GM19324 (cell line): Measurements from ENCODE around the gene LDAF1.
"Not testable (repeated sequence)": the region's sequence is repeated elsewhere in the genome, so short reads cannot be mapped to it uniquely, and the experiment has no call there.

Source experiments
- ATAC-seq: cut with Tn5 transposase; IDR thresholded peaks from one replicate; pipeline ENCODE4 v1.9.1; 2021; ENCODE audit warnings: mild to moderate bottlenecking, moderate library complexity; ENCODE audit not compliant: unreplicated experiment, low FRiP score

Gene LDAF1

DNA sequence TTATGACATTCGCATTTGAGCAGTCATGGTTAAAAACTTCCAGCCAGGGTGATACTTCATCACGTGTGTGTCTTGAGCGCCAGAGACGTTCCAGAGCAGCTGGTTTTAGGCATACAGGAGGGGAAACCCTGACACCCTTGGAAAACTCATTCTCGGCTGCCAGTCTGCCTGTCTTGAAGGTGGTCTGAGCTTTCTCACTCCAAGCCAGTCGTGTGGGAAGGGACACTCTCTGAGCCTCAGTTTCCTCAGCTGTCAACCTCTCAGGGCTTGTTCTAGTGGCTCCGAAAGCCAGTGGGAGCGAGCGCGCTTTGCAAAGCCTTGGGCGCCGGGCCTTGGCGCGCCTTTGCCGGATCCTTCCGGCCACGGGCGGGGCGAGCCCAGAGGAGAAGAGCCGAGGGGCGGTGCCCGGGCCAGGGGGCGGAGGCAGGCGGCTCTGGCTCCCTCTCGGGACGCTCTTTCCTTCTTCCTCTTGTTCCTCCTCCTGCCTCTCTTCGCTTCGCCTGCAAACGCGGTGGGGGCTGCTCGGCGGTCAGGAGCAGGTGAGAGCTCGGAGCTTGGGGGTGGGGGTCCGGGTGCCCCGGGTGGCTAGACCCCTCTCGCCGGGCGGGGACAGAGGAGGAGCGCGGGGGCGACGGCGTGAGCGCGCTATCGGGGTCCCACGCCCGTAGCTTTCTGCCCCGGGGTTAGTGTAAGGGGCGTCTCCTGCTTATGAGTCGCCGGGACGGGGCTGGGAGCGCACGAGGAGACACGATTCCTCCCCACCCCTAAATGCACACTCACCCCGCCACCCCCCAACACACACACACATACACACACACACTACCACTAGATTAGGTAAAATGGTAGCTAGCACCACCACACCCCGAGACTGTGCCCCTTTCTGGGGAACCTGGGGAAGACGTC lies at the start of gene LDAF1:
Gene LDAF1 (plus strand): TSS at position 467 of the 903 bp plus-strand sequence. CDS start 2,509 bp downstream, outside the sequence.
- peak; percentile 92 for ATAC-seq

DNA sequence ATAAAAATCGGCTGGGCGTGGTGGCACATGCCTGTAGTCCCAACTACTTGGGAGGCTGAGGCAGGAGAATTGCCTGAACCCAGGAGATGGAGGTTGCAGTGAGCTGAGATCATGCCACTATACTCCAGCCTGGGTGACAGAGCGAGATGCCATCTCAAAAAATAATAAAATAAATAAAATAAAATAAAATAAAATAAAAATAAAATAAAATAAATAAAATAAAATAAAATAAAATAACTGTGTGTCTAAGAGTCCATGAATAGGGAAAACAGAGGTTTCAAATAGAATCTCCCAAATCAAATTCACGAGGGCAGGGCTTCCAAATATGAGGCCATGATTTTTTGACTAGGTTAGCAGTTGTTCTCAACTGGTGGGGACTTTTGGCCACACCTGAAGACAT lies 42.9 kb upstream of the LDAF1 start:
- not testable (repeated sequence) for ATAC-seq

DNA sequence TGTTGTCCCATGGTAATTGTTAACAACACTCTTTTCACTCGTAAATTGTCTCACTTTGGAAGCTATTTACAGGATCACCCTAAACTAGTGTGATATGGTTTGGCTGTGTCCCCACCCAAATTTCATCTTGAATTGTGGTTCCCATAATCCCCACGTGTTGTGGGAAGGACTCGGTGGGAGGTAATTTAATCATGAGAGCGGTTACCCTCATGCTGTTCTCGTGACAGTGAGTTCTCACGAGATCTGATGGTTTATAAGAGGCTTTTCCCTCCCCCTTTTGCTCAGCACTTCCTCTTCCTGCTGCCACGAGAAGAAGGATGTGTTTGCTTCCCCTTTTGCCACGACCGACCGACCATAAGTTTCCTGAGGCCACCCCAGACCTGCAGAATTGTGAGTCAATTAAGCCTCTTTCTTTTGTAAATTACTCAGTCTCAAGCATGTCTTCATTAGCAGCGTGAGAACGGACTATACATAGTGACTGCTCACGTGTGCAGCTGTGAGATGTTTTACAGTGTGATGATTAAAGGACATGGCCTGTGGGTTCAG lies 42.3 kb upstream of the LDAF1 start:
- no peak for ATAC-seq

DNA sequence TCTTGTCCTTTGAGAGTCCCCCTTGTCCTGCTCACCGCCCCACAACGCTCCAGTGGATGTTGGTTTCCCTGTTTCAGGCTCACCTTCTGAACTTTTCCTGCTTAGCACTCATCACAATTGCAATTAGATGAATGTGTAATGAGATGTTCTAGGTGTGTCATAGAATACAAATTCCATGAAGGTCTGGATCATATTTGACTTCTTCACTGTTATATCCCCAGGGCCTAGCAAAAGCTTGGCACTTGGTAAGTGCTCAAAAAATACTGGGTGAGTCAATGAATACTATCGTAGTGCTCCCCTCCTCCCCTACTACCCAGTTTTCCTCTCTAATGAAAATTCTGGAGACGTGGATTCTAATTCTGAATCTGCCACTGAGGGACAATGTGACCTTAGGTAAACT lies 40.9 kb upstream of the LDAF1 start:
- no peak for ATAC-seq

DNA sequence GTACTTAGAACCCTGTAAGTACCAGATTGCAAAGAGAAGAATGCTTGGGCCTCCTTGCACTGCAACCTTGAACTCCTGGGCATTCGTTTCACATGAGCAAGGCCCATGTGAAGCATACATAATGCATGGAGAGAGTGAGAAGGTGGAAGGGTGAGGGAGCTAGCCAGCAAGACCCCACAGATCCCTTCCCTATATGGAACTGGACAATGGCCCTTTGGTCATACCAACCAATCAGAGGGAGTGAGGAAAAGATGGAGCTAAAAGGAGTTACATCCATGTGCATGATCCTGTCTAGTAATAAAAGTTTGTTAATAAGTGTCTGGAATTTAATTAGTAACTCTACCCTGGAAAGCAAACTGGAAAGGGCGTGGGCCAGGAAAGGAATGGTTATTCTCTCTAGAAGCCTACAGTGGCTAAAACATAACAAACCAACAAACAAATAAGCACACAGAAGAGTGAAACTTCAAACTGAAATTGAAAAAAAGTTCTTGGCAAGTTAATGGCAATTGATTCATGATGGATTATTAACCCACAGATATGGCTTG lies 37.4 kb upstream of the LDAF1 start:
- no peak for ATAC-seq

DNA sequence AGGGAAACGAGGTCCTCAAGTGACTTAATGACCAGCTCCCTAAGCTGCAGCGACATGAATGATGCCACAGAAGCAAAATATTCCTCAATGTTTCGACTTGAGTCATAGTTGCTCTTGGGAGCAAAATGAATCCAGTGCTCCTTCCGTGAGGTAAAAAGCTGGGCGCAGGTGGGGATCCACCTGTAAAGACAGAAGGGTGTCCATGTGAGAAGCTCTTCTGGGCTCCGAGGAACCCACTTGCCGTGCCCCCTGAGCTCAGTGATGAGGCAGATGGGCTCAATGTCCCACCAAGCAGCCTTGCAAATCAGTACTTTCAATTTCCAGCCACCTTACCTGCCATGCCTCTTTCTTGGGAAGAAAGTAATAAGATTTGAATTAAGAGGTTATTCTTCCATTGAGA lies 33.3 kb upstream of the LDAF1 start:
- ATAC-seq, result no peak

DNA sequence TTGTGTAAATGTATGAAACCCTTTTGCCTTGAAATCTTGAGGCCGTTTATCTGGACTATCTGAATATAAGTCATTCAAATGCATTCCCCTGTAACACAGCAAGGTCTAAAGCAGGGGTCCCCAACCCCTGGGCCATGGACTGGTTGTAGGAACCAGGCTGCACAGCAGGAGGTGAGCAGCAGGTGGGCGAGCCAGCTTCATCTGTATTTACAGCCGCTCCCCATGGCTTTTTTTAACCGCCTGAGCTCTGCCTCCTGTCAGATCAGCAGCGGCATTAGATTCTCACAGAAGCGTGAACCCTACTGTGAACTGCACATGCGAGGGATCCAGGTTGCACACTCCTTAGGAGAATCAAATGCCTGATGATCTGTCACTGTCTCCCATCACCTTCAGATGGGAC lies 32.0 kb upstream of the LDAF1 start:
- no peak for ATAC-seq

DNA sequence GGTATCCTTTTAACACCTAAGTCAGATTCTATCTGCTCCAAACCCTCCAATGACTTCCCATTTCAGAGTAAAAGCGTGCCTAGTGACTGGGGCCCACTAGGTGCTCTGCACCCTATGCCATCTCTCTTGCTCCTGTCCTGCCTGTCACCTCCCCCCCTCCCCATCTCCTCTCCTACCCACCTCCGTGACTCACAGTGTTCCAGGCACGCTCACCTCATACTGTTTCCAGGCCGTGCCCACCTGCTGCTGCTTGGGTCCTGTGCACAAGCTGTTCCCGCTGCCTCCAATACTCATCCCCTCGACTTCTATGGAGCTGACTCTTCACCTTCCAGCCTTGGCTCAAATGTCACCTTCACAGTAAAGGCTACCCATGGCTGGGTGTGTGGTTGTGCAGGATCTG lies 29.5 kb upstream of the LDAF1 start:
- no peak for ATAC-seq

DNA sequence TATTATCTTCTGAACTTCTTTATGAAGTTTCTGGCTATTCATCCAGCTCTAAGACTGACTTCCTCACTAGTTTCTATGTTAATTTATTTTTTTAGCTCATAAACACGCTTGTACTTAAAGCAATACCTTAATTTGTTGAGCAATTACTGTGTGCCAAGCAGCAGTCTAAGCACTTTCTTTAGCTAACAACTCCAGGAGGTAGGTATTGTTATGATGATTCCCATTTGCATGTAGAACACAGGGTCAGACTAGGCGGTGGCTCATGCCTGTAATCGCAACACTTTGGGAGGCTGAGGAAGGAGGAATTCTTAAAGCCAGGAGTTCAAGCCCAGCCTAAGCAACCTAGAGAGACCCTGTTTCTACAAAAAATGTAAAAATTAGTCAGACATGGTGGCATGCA lies 27.7 kb upstream of the LDAF1 start:
- ATAC-seq, result no peak

DNA sequence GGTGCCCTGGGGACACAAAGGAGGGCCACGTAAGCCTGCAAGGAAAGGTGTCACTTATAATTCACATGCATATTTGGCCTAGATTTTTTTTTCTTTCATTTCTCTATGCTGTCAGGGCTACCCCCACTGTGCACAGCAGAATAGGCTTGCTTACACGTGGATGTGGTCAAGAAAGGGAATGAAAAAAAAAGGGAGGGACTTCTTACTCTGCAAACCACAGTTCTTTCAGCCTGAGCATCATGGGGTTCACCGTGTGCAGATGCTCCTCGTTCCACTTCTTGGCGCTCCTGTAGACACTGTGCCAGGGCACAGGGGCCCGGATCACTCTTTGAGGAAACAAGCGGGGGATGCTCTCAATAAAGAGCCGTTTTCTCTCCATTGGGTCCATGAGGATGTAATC lies 24.4 kb upstream of the LDAF1 start:
- no peak for ATAC-seq

DNA sequence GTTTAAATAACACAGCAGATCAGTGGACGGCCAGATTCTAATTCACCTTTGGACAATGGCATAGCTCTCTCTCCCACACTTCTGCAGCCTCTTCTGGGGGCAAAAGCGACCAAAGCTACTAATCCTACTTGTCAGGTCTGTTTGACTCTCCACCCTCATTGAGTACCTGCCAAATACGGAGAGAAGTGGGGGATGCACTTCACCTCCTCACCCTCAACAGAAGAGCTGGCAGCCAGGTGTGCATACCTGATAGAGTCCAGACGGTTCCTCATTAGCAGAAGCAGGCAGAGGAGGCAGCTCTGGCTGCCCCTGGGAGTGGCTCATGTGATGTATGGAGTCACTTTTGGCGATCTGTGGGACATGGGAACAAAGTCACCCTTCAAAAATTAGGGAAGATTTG lies 12.7 kb upstream of the LDAF1 start:
- ATAC-seq, result no peak

DNA sequence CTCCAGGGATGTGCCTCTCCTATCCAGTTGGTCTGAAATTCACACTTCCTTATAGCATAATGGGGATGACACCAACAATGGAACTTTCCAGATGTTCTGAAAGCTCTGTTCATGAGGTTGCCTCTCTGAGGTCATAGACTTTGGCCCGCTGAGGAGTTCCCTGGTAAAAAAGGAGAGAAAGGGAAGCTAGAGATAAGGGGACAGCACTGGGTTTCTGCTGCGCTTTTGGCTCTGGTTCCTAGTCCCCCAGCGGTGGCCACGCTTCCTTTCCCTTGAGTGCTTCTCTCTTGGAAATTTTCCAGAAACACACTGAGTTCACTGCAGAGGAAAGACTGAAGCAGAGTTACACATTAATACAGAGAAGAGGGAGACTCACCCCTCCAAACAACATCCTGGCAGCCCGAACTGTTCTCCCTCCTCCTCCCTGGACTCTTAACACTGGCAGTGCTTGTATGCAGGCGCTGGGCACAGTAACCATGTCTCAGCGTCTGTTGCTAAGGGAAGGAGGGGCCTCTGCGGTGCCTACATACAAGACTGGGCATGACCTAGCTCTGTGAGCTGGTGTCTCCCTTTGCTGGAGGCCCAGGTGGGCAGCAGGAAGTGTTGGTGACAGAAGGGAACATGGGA lies 8.0 kb upstream of the LDAF1 start, which contains the start of gene DNAH3:
Gene DNAH3 (minus strand): TSS at position 472 of the 627 bp plus-strand sequence. CDS start 527 bp downstream, outside the sequence.
- no peak for ATAC-seq

DNA sequence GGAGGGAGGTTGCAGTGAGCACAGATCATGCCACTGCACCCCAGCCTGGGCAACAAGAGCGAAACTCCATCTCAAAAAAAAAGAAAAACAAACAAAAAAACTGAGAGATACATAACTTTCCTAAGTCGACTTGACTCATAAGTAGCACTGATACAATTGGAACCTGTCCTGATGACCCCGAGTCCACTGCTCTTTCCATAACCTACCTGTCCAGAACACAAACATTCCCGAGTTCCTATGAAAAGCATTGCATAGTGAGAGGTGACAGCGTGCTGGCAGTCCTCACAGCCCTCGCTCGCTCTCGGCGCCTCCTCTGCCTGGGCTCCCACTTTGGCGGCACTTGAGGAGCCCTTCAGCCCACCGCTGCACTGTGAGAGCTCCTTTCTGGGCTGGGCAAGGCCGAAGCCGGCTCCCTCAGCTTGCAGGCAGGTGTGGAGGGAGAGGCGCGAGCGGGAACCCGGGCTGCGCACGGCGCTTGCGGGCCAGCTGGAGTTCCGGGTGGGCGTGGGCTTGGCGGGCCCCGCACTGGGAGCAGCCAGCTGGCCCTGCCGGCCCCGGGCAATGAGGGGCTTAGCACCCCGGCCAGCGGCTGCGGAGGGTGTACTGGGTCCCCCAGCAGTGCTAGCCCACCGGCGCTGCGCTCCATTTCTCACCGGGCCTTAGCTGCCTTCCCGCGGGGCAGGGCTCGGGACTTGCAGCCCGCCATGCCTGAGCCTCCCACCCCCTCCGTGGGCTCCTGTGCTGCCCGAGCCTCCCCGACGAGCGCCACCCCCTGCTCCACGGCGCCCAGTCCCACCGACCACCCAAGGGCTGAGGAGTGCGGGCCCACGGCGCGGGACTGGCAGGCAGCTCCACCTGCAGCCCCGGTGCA lies 6.1 kb upstream of the LDAF1 start:
- not testable (repeated sequence) for ATAC-seq

DNA sequence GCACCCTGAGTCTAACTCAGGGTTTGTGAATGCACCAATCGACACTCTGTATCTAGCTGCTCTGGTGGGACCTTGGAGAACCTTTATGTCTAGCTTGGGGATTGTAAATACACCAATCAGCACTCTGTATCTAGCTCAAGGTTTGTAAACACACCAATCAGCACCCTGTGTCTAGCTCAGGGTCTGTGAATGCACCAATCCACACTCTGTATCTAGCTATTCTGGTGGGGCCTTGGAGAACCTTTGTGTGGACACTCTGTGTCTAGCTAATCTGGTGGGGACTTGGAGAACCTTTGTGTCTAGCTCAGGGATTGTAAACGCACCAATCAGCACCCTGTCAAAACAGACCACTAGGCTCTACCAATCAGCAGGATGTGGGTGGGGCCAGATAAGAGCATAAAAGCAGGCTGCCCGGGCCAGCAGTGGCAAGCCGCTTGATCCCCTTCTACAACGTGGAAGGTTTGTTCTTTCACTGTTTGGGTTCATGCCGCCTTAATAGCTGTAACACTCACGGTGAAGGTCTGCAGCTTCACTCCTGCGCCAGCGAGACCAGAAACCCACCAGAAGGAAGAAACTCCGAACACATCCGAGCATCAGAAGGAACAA lies 5.2 kb upstream of the LDAF1 start:
- ATAC-seq, result not testable (repeated sequence)

DNA sequence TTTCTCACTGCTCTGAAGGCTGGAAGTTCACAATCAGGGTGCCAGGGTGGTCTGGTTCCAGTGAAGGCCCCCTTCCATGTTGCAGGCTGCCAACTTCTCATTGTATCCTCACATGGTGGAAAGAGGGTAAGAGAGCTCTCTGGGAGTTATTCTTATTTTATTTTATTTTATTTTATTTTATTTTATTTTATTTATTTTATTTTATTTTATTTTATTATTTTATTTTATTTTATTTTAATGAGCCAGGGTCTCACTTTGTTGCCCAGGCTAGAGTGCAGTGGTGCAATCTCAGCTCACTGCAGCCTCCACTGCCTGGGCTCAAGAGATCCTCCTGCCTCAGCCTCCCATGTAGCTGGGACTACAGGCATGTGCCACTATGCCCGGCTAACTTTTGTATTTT lies 2.5 kb upstream of the LDAF1 start:
- ATAC-seq, result not testable (repeated sequence)

DNA sequence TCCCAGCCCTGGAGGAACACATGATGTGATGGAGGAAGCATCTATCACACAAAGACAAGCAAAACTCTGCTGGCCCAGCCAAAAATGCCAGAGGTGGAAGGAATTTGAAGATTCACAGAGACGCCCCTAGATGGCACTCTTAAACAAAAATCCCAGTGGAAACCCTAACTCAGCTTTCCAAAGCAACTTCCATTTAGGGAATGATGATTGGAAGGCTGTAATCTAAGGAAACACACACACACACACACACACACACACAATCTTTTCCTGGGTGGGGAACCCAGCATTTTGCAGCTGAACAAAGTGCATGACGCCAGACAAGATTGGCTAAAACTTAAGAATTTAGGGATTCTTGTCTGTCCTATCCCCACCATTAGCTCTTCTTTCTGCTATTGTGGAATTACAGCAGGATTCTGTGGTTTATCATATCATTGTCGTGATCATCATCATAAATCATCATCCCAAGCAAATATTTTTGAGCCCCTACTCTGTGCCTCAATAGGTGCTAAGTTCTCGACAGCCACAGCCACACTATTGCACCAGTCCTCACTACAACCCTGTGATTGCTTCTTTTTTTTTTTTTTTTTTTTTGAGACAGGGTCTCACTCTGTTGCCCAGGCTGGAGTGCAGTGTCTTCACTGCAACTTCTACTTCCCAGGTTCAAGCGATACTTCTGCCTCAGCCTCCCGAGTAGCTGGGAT lies 1.6 kb upstream of the LDAF1 start:
- no peak for ATAC-seq

DNA sequence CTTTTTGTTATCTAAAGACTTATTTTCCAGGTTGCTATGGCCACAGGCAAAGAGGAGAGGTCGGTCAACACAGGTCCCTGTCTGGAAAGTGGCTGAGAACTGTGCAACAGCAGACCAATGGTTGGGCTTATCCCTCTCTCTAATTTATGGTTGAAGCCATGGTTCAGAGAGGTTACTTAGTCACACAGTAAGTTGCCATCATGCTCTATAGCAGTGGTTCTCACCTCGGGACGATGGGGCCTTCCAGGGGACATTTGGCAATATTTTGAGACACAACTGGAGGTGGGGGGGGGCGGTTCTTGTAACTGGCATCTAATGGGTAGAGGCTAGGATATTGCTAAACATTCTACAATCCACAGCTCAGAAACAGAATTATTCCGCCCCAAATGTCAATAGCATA lies 842 bp upstream of the LDAF1 start:
- ATAC-seq, result no peak

DNA sequence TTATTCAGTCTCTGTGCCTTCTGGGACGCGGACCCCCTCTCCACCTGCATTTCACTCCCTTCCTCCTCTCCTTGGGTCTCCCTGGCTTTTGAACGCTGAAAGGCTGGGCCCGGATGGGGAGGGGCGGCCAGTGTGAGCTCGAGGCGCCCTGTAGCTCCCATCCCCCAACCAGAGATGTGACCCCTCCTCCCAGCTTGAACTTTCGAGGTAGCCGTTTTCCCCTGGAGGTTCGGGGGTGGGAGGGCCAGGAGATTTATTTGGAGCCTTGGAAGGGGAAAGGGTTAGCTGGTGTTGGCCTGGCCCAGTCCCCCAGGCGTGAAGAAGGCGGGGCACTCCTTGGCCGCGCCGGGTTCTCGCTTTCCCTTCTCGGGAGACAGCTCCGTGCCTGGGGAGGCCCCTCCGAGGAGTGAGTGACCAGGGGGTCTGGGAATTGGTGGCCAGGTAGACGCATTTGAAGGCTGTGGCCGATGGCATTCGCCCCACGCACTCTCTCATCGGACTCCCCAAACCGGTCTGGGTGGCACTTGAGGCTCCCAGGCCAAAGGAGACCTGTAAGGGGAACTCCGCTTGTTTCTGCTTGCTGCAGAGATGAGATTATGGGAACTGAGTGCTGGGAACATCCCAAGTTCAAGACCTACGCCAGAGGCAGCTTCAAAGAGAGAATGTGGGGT lies 942 bp downstream of the LDAF1 start:
- ATAC-seq, result no peak

DNA sequence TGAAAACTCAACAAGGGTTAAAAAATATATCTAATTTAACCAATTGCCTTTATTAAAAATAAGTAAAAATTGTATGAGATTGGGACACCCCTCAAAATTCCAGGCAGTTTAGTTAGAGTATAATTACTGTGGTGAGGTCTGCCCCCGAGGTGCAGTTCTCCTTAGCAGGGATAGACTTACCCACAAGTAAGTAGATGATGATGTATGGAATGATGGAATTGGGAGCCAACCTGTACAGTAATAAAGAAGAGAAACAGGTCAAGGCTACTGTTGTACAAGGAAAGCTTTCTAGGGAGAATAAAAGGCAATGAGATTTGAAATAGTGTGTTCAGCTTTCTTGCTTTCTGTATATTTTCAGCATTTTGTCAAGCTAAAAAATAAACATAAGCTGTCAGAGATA lies 1.8 kb downstream of the LDAF1 start:
- ATAC-seq, result no peak
